HepG2 (cell line): Measurements from ENCODE around the gene SNAI1. TPM values are rescaled to one million over a fixed set of nuclear protein-coding genes. Genes with fewer than 3 reads are reported as not detected.
A peak's percentile ranks its signal among the peaks of the same experiment; 100 is the strongest.

ENCODE experiments used
- ASH2L ChIP-seq: fragments of 300-600, 200-600 bp; sonication (generic); IDR thresholded peaks from 2 replicates; pipeline ENCODE4 v1.7.0; 2017; ENCODE audit warnings: low read depth, mild to moderate bottlenecking, moderate library complexity, mixed read lengths, low read length; ENCODE audit not compliant: insufficient read length
- ATF1 ChIP-seq: IDR thresholded peaks from 2 replicates; pipeline ENCODE4 v1.6.1; 2016; ENCODE audit warnings: mild to moderate bottlenecking, control low read depth
- DNMT1 ChIP-seq: sonication (generic); formaldehyde crosslinking; IDR thresholded peaks from 2 replicates; pipeline ENCODE4 v1.5.1; 2020; ENCODE audit warnings: mild to moderate bottlenecking, missing genetic modification reagents
- JUND ChIP-seq: sonication (generic); formaldehyde crosslinking; IDR thresholded peaks from 2 replicates; pipeline ENCODE4 v1.8.0; 2022; ENCODE audit warnings: mild to moderate bottlenecking, missing genetic modification reagents
- MLX ChIP-seq: IDR thresholded peaks from 2 replicates; pipeline ENCODE4 v1.6.1; 2016
- MTA1 ChIP-seq: sonication (generic); formaldehyde crosslinking; IDR thresholded peaks from 2 replicates; pipeline ENCODE4 v1.4.0; 2020; ENCODE audit warnings: missing genetic modification reagents, mild to moderate bottlenecking, borderline replicate concordance
- MXI1 ChIP-seq: IDR thresholded peaks from 3 replicates; pipeline ENCODE4 v1.6.1; 2012; ENCODE audit warnings: low read depth, low read length, inconsistent platforms, borderline replicate concordance
- NR2F1 ChIP-seq, 2 experiments: fragments of 450-650 bp in 1 of 2; formaldehyde crosslinking in 1 of 2; IDR thresholded peaks; 2 replicates each; pipeline versions ENCODE4 v1.5.0 to v1.6.1; 2016 to 2020; ENCODE audit warnings: mild to moderate bottlenecking in 1 of 2, missing compliant biosample characterization in 1 of 2, missing genetic modification reagents in 1 of 2, moderate library complexity in 1 of 2
- PITX1 ChIP-seq: sonication (generic); formaldehyde crosslinking; IDR thresholded peaks from 2 replicates; pipeline ENCODE4 v1.5.1; 2020; ENCODE audit warnings: mild to moderate bottlenecking, missing genetic modification reagents
- RFX5 ChIP-seq: IDR thresholded peaks from 2 replicates; pipeline ENCODE4 v1.6.1; 2011; ENCODE audit warnings: low read depth, low read length, improper control_type of control experiment
- TEAD3 ChIP-seq: optimal IDR thresholded peaks from 2 replicates; pipeline ENCODE3; 2016; ENCODE audit warnings: borderline replicate concordance
- TFE3 ChIP-seq: IDR thresholded peaks from 2 replicates; pipeline ENCODE4 v1.6.1; 2016
- ZBTB38 ChIP-seq: sonication (generic); formaldehyde crosslinking; IDR thresholded peaks from 2 replicates; pipeline ENCODE4 v1.5.1; 2020; ENCODE audit warnings: mild to moderate bottlenecking, missing genetic modification reagents
- ZBTB4 ChIP-seq: sonication (generic); formaldehyde crosslinking; IDR thresholded peaks from 2 replicates; pipeline ENCODE4 v1.4.0; 2020; ENCODE audit warnings: missing genetic modification reagents, mild to moderate bottlenecking, borderline replicate concordance
- ZBTB8A ChIP-seq: sonication (generic); formaldehyde crosslinking; IDR thresholded peaks from 2 replicates; pipeline ENCODE4 v1.4.0; 2020; ENCODE audit warnings: mild to moderate bottlenecking, low read depth, missing genetic modification reagents, borderline replicate concordance
- ZIK1 ChIP-seq: sonication (generic); formaldehyde crosslinking; IDR thresholded peaks from 2 replicates; pipeline ENCODE4 v1.5.0; 2020; ENCODE audit warnings: mild to moderate bottlenecking, low read depth, missing genetic modification reagents, borderline replicate concordance
- ZNF224 ChIP-seq: sonication (generic); formaldehyde crosslinking; IDR thresholded peaks from 2 replicates; pipeline ENCODE4 v1.5.0; 2020; ENCODE audit warnings: mild to moderate bottlenecking, missing genetic modification reagents
- ZNF234 ChIP-seq: sonication (generic); formaldehyde crosslinking; conservative IDR thresholded peaks from 2 replicates; pipeline ENCODE4 v1.5.1; 2020; ENCODE audit warnings: mild to moderate bottlenecking, missing genetic modification reagents
- ZNF569 ChIP-seq: sonication (generic); formaldehyde crosslinking; IDR thresholded peaks from 2 replicates; pipeline ENCODE4 v1.5.0; 2020; ENCODE audit warnings: mild to moderate bottlenecking, missing genetic modification reagents, moderate library complexity, borderline replicate concordance
- ZNF747 ChIP-seq: sonication (generic); formaldehyde crosslinking; IDR thresholded peaks from 2 replicates; pipeline ENCODE4 v1.8.1; 2023; ENCODE audit warnings: missing genetic modification reagents, mild to moderate bottlenecking, borderline replicate concordance
- ZNF770 ChIP-seq: sonication (generic); formaldehyde crosslinking; IDR thresholded peaks from 2 replicates; pipeline ENCODE4 v1.5.0; 2020; ENCODE audit warnings: mild to moderate bottlenecking, missing genetic modification reagents
- ZNF773 ChIP-seq: sonication (generic); formaldehyde crosslinking; IDR thresholded peaks from 2 replicates; pipeline ENCODE4 v1.4.0; 2020; ENCODE audit warnings: missing genetic modification reagents, borderline replicate concordance
- polyA plus RNA-seq, 8 experiments: library from polyadenylated mRNA; depleted of rRNA in 3 of 8; stranded (reverse) in 7 of 8; unstranded in 1 of 8; fragments of >200 nt; fragmentation: Illumina TruSeq in 4 of 8; extraction: Trizol in 4 of 8; gene quantifications; 2 replicates each; pipeline versions ENCODE4 v1.2.1 to v1.2.3, GENCODE V29; 2011 to 2016; ENCODE audit warnings: low read depth in 4 of 8, missing spikeins in 1 of 8, mixed read lengths in 1 of 8; ENCODE audit not compliant: insufficient read depth in 1 of 8
- total RNA-seq, 5 experiments: library from RNA; depleted of rRNA; stranded (reverse); fragments of >200 nt; fragmentation: Illumina TruSeq; extraction: Trizol; gene quantifications; 2 replicates each; pipeline ENCODE4 v1.2.3, GENCODE V29; 2016; ENCODE audit warnings: low read depth in 1 of 5

SNAI1 gene
- total and polyA plus RNA-seq, 2 of the 13 experiments (the other 11 are each of a cell fraction or from before 2014, with no cell fraction given) = 1.3 to 1.4 TPM

GRCh38 chr20:49937027-49937929 is 45.5 kb upstream of the SNAI1 start (continued):
- TF ChIP-seq ZNF770 (CRISPR knock-in tag) (no peak), ZNF773 (CRISPR knock-in tag) (no peak), ZBTB8A (CRISPR knock-in tag) (no peak), ZBTB38 (CRISPR knock-in tag) (no peak), MTA1 (CRISPR knock-in tag) (no peak), MXI1 (0 out of 3 replicates have a peak, but pooled peaks have one; percentile 12), TEAD3 (CRISPR knock-in tag) (no peak), NR2F1 (CRISPR knock-in tag; IDR thresholded peaks at IDR 0.05) (no peak), PITX1 (CRISPR knock-in tag) (peak; percentile 44; the same call in 1 of the 2 replicates), DNMT1 (CRISPR knock-in tag) (no peak), ZBTB4 (CRISPR knock-in tag) (no peak), RFX5 (no peak; the same call in 1 of the 2 replicates), JUND (CRISPR knock-in tag) (no peak), ZNF224 (no peak), ASH2L (no peak), ZNF234 (CRISPR knock-in tag) (no peak), MLX (no peak), ZNF569 (CRISPR knock-in tag) (no peak), ZIK1 (CRISPR knock-in tag) (no peak; the same call in 1 of the 2 replicates), ZNF747 (CRISPR knock-in tag) (peak; percentile 74; the same call in 1 of the 2 replicates), TFE3 (CRISPR knock-in tag) (no peak), ATF1 (CRISPR knock-in tag) (no peak)
